Stimulated activated naive CD8-positive, alpha-beta T cell treated with anti-CD3 and anti-CD28 coated beads, Interleukin-15, Interleukin-2, amounts not matched to agents 100 U/mL and 50 U/mL, for 24 hours (primary cell): ENCODE measurements around the gene ALDH7A1.
A peak's percentile ranks its signal among the peaks of the same experiment; 100 is the strongest.
"Not testable (repeated sequence)": the region's sequence is repeated elsewhere in the genome, so short reads cannot be mapped to it uniquely, and the experiment has no call there.

Experiments
- ATAC-seq: fragments of 150-1000 bp; cut with Tn5 transposase; one replicate; pipeline ENCODE4 v1.10.0; 2021
- DNase-seq: peaks from one replicate; pipeline ENCODE4 v3.0.0; 2021

The ALDH7A1 gene

DNA sequence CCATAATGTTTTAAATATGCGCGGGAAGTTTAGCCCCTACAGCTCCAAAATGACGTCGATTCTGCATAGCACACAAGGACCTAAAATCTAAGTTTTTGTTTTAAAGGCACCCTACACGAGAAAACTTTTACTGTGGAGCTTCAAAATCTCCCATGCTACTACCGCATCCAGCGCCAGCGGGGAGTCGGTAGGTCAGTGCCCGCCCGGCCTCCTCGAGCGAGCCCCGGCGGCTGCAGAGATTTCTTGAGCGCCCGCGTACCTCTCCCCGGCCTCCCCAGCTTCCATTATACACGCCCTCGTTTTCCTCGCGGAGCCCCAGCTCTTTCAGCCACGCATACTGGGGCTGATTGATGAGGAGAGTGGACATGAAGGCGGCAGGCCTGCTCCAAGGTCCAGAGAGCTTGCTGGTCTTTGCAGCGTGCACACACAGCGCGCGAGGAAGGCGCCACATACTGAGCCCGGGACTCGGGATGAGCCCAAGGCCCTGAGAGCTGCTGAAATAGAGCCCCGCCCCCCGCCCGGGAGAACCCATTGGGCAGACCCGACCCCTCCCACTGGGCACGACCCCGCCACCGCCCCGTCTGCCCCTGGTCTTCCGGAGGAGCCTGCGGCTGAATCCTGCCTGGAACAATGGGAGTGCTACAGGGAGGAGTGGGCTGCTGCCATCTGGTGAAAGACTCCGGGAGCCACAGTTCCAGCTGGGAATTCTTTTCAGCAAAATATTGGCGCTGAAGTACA lies at the start of gene ALDH7A1:
TSS of gene ALDH7A1 (minus strand) at position 472 of the 738 bp plus-strand sequence. CDS start at position 451, 21 bp downstream.
- ATAC-seq (peak; percentile 78), DNase-seq (peak; percentile 67)

DNA sequence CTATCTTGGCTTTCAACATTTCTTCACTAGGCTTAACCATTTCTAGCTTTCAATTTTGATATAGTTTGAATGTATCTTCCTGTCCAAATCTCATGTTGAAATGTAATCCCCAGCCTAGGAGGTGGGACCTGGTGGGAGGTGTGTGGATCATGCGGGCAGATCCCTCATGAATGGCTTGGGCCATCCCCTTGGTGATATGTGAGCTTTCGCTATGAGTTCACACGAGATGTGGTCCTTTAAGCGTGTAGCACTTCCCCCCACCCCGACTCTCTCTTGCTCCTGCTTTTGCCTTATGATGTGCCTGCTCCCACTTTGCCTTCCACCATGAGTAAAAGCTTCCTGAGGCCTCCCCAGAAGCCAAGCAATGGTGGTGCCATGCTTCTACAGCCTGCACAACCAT lies 46.4 kb upstream of the ALDH7A1 start:
- DNase-seq (no peak), ATAC-seq (no peak)

DNA sequence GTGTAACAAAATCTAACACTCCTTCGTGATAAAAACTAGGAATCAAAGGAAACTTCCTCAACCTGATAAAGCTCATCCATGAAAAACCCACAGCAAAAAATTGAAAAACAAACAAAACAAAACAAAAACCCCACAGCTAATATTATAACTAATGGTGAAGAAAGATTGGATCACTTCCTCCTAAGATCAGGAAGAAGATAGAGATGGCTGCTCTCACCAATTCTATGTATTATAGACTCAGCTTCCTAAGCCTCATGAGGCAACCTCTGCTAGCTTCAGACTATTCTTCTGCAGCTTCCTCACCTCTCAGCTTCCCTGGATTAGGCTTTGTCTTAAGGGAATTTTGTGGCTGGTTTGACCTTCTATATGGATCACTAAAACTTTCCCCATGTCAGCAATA lies 45.8 kb upstream of the ALDH7A1 start:
- DNase-seq (no peak), ATAC-seq (no peak)

DNA sequence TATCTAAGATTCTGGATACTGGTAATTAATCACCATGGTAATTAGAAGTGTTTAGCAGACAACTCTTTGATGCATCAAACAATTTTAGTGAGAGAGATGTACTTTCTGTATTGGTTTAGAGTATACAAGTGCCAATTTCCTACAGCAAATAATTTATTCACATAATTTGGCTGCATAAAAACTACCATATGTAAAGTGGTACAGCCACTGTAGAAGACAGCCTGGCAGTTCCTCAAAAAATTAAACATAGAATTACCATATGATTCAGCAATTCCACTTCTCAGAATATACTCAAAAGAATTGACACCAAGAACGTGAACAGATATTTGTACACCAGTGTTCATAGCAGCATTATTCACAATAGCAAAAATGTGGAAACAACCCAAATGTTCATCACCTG lies 41.9 kb upstream of the ALDH7A1 start:
- ATAC-seq, result no peak
- DNase-seq, result no peak

DNA sequence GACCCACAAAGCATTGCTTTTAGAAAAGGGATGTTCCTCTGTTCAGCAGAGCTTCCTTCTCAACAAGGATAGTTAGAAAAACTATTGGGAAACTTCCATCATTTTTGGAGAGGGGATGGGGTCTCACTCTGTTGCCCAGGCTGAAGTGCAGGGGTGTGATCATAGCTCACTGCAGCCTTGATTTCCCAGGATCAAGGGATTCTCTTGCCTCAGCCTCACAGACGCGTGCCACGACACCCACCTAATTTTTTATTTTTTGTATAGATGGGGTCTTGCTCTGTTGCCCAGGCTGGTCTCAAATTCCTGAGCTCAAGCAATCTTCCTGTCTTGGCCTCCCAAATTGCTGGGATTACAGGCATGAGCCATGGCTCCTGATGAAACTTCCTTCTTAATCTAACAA lies 40.6 kb upstream of the ALDH7A1 start:
- DNase-seq (no peak), ATAC-seq (no peak)

DNA sequence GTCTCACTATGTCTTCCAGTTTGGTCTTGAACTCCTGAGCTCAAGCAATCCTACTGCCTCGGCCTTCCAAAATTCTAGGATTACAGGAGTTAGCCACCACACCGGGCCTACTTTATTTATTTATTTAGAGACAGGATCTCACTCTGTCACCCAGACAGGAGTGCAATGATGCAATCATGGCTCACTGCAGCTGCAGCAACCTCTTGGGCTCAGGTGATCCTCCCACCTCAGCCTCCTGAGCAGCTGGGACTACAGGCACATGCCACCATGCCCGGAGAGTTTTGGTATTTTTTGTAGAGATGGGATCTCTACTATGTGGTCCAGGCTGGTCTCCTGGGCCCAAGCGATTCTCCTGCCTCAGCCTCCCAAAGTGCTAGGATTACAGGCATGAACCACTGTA lies 38.5 kb upstream of the ALDH7A1 start:
- DNase-seq, result no peak
- no peak for ATAC-seq

DNA sequence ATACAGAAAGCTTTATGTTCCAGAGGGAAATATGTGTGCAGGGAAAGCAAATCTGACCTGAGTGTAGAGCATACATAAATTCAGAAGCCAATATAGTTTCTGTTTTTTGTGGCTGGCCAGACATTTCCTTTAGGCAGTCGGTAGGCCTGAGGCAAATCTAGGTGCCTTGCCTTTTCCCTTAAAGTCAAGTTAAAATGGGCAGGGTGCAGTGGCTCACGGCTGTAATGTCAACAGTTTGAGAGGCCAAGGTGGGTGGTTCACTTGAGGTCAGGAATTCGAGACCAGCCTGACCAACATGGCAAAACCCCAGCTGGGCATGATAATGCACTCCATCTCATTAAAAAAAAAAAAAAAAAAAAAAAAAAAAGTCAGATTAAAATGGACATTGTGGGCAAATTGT lies 36.9 kb upstream of the ALDH7A1 start:
- ATAC-seq (no peak), DNase-seq (no peak)

DNA sequence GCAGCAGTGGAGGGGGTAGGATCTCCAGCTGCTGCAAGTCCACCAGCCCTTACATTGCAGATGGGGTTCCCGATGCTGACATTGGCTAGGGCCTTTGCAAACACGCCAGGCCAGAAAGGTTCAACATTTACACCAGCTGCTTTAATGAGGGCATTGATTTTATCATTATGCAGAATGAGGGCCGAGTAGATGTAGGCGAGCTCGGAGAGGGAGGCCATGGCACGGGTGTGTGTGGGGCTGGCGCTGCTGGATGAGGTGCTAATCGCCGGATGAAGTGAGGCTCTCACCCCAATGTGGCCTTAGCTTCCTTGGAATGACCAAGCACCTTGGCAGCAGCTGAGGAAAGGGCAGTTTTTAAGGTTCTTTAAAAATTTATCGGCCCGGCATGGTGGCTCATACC lies 33.1 kb upstream of the ALDH7A1 start:
- ATAC-seq (no peak), DNase-seq (no peak)

DNA sequence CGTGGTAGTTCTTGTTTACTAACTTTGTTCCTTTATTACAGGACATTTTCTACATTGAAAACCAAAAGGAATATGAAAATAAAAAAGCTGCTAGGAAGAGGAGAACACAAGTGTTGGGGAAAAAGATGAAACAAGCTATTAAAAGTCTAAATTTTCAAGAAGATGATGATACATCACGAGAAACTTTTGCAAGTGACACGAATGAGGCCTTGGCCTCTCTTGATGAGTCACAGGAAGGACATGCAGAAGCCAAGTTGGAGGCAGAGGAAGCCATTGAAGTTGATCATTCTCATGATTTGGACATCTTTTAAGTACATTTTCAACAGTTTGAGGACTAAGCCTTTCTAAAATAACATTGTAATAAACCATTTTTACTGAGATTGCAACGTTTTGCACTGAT lies 29.5 kb upstream of the ALDH7A1 start:
- ATAC-seq (peak; percentile 43), DNase-seq (no peak)

DNA sequence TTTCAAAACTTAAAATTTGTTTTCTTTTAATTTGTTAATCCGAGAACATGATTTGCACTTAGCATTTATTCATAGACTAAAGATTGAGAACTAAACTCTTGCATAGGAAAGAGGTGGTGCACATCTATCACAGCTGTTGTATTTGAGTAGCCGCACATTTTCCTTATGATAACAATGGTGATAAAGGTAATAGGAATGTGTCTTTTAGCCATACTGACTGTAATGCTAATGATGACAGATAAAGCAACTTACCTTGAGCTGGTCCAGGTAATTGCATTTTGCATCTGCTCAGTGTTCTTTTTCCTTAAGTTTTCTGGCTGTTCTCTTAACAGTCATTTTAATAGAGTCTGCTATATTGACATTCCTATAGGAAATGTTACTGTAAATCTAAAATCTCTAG lies 24.8 kb upstream of the ALDH7A1 start:
- DNase-seq (no peak), ATAC-seq (no peak)

DNA sequence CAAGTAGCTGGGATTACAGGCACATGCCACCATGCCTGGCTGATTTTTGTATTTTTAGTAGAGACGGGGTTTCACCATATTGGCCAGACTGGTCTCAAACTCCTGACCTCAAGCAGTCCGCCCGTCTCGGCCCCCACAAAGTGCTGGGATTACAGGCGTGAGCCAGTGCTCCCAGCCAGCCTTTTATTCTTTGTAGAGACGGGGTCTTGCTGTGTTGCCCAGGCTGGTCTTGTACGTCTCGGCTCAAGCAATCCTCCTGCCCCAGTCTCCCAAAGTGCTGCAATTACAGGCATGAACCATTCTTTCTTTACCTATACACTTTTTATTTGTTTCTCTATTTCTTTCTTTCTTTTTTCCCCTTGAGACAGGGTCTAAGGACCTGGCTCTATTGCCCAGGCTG lies 22.6 kb upstream of the ALDH7A1 start:
- ATAC-seq, DNase-seq: not testable (repeated sequence)

DNA sequence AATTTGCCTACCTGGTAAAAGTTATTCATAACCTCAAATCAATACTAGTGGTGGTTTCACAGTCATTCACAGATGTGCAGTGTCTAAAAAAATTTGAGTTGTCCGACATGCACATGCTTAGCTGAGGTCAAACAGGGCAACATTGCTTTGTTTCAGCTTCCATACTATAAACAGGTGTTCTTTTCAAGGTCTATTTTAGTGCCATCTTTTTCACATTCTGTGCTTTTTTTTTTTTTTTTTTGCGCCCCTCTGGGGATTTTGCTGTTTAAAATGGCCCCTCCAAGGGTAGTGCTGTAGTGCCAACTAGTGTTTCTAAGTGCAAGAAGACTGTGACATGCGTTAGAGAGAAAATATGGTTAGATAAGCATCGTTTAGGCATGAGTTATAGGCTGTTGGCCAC lies 20.3 kb upstream of the ALDH7A1 start:
- DNase-seq, result no peak
- ATAC-seq, result no peak

DNA sequence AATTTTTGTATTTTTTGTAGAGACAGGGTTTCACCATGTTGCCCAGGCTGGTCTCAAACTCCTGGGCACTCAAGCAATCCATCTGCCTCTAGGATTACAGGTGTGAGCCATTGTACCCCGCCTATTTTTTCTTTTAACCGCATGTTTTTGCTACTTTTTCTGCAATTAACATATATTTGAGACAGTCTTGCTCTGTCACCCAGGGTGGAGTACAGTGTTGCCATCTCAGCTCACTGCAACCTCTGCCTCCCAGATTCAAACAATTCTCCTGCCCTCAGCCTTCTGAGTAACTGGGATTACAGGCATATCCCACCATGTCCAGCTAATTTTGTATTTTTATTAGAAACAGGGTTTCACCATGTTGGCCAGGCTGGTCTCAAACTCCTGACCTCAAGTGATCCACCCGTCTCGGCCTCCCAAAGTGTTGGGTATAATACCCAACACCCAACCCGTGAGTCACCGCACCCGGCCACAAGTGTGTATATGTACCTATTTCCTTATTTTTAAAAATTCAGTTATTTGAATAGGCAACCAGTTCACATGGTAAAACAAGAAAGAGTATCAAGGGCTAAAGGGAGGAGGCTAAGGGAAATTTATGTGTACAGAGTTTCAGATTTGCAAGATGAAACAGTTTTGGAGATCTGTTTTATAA lies 19.0 kb upstream of the ALDH7A1 start:
- ATAC-seq, result no peak

DNA sequence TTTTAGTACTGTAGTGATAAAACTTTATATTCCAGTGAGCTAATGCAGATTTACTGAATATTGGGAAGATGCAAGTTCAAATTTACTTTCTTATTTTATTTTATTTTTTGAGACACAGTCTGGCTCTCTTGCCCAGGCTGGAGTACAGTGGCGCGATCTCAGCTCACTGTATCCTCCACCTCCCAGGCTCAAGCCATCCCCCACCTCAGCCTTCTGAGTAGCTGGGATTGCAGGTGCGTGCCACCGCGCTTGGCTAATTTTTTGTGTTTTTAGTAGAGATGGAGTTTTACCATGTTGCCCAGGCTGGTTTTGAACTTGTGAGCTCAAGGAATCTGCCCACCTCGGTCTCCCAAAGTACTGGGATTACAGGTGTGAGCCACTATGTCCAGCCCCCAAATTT lies 15.6 kb upstream of the ALDH7A1 start:
- DNase-seq (no peak), ATAC-seq (no peak)

More for the DNA sequence above, 19.0 kb upstream of the ALDH7A1 start:
- DNase-seq, result no peak

DNA sequence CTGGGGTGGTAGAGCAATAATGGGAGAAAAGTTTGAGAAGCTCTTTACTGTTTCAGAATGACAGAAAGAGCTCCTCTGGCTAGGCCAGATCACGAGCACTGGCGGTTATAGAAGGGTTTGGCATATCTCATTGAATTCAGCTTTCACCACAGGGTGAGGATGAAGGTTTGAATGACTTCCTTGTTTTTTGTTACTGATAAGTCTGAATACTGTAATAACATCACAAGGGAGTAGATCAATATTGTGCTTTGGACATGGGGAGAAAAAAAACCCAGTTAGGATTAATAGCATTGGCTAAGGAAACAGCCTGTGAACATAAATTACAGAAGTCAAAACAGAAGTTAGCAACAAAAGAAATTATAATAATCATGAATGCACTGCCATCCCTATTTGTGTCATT lies 15.1 kb upstream of the ALDH7A1 start:
- no peak for DNase-seq
- ATAC-seq, result no peak

DNA sequence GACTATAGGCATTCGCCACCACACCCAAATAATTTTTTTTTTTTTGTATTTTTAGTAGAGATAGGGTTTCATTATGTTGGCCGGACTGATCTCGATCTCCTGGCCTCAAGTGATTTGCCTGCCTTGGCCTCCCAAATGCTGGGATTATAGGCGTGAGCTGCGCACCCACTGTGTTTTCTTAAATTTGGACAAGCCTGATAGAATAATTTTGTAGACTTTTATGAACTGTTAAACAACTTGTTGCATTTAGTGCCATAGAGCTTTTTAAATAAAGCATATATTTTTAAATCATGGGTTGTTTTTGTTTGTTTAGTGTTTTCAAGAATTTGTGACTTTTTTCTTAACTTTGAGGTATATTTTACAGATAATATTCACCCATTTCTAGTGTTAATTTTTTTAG lies 10.5 kb upstream of the ALDH7A1 start:
- DNase-seq, result no peak
- no peak for ATAC-seq

DNA sequence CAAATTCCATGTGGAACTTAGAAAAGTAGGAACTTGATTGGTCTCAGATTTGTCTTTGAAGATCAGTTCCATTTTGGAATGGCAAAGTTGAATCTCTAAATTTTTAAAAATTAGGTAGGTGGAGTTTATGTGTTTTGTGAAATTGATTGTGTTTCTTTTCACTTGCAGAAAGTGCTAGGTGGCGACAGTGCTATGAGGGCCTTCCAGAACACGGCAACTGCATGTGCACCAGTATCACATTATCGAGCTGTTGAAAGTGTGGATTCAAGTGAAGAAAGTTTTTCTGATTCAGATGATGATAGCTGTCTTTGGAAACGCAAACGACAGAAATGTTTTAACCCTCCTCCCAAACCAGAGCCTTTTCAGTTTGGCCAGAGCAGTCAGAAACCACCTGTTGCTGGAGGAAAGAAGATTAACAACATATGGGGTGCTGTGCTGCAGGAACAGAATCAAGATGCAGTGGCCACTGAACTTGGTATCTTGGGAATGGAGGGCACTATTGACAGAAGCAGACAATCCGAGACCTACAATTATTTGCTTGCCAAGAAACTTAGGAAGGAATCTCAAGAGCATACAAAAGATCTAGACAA lies 8.5 kb upstream of the ALDH7A1 start:
- ATAC-seq (no peak), DNase-seq (no peak)

DNA sequence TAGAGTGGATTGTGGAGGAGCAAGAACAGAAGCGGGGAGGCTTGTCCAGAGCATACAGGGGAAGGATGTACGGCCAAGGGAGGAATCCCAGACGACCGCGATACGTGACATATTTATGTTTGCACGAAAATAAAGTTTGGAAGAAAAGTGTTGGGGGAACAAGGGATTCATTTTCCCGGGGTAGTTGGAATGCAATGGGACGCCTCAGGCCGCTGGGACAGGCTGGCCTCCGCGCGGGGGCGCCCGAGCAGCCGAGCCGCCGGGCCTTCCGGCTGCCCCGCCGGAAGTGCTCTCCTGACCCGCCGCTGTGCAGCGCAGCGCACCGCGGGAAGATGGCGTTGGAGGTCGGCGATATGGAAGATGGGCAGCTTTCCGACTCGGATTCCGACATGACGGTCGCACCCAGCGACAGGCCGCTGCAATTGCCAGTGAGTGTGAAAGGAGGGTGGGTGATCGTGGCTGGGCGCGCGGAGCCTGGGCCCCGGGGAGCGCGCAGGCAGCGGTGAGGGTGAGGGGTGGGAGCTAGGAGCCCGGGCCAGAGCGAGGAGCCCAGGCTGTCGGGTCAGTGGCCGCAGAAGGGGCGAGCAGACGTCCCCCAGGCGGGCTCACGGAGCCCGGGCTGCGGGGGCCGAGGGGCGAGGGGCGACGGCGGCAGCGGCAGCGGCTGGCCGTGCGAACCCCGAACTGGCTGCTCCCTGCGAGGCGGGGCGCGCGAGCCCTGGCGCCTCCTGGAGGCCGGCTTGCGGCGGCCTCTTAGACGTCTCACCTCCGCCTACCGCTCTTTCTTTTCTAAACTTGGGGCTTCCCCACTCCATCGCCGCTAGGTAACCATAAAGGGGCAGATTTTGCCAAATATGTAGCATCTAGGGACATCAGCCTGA lies 5.9 kb upstream of the ALDH7A1 start, which contains the start of gene PHAX:
TSS of gene PHAX (plus strand) at position 317 of the 881 bp plus-strand sequence. CDS start at position 333, 16 bp downstream.
- peak; percentile 96 for ATAC-seq

DNA sequence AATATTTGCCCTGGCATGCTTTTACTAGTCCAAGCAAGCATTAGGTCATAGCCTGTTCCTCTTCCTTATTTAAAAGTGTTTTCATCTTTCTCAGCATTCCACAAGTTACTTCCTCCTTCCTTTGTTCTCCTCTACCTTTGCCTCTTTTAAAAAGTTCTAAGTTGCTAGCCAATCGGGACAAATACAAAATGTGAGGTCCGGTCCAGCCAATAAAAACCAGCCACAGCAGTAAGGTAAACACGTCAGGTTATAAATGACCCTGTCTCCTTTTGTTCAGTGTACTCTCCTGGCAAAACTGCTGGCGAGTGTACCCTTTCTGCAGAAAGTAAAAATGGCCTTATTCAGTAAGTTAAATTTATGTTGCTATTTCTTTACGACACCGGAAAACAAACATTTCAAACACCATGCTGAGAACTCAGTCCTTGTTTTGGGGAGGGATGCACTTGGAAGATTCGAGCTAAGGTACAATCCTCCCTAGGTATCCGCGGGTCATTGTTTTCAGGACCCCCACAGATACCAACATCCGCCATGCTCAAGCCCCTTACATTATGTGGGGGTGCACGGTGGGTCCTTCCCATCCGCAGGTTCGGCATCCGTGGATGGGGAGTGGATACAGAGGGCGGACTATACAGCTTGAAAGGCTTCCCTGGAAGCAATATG lies 5.1 kb upstream of the ALDH7A1 start:
- not testable (repeated sequence) for DNase-seq, ATAC-seq

More for the DNA sequence above, 5.9 kb upstream of the ALDH7A1 start, which contains the start of gene PHAX:
- peak; percentile 85 for DNase-seq

DNA sequence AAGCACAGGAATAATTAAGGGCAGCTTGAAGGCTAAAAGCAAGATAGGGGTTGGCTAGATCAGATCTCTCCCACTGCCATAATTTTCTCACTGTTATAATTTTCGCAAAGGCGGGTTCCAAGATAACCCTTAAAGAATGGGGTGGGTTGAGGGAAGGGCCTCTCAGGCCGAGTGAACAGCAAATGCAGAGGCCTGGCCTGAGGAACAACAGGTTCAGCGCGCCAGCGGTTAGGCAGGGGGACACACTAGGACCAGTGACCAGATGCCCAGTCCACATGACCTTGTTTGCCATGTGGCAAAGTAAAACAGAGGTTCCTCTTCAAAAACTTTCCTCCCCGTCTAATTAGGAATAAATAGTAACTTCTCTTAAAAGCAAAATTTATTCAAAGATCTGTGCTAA lies 4.5 kb upstream of the ALDH7A1 start:
- no peak for DNase-seq
- ATAC-seq, result no peak

DNA sequence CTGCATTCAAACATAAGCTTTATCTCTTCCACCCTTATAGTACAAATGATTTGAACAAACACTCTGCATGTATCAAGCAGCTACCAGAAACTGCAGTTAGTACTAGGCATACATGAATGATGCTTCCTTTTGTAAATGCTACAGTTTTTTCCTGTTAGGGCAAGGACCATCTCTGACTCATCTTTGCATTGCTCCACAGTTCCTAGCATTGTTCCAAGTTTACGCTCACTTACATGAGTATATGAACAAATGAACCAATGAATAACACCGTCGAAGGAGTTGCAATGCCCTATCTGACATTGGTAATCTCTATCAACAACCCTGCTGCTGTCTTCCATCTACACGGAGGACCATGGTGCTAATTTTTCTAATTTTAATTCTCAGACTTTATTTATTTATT lies 2.1 kb upstream of the ALDH7A1 start:
- no peak for DNase-seq
- no peak for ATAC-seq
